A673 (cell line): ENCODE data around the gene GNL3L. TPM values are rescaled to one million over a fixed set of nuclear protein-coding genes. Genes with fewer than 3 reads are reported as not detected.
"Not testable (repeated sequence)": the region's sequence is repeated elsewhere in the genome, so short reads cannot be mapped to it uniquely, and the experiment has no call there.

Experiments used
- BruUV-seq: library from RNA; stranded (reverse); fragments of 400-500 nt; replicated peaks from 2 replicates; lab custom pipeline; 2021; lab: Mats Ljungman, UMichigan
- CTCF ChIA-PET: fragments of 300-600 bp; sonication (Branson Sonifier 250); formaldehyde crosslinking; loops from one replicate; lab custom pipeline; 2022; ENCODE audit warnings: antibody characterized with exemption; lab: Charles Lee
- POLR2A ChIA-PET: fragments of 300-600 bp; sonication (Branson Sonifier 250); formaldehyde crosslinking; loops from one replicate; lab custom pipeline; 2022; ENCODE audit warnings: antibody characterized with exemption; ENCODE audit not compliant: low non-redundant PET; lab: Charles Lee
- DNase-seq: peaks from one replicate; pipeline ENCODE4 v3.0.0-alpha.2; 2015; ENCODE audit warnings: low spot score
- H3K27ac ChIP-seq: fragments of 200-600 bp; sonication (generic); 2 replicates; pipeline ENCODE4 v1.5.1; 2016; ENCODE audit warnings: mixed run types, low read depth, mild to moderate bottlenecking, mixed read lengths, antibody characterized with exemption, low read length; ENCODE audit not compliant: poor library complexity, severe bottlenecking
- H3K27me3 ChIP-seq: fragments of 200-600 bp; sonication (generic); replicated peaks from 2 replicates; pipeline ENCODE4 v1.6.1; 2017; ENCODE audit warnings: mixed run types, low read depth, mild to moderate bottlenecking, mixed read lengths, antibody characterized with exemption, low read length; ENCODE audit not compliant: insufficient read depth, poor library complexity
- H3K36me3 ChIP-seq: fragments of 200-600 bp; sonication (generic); 2 replicates; pipeline ENCODE4 v1.6.1; 2016; ENCODE audit warnings: mixed run types, mild to moderate bottlenecking, mixed read lengths, antibody characterized with exemption, low read length; ENCODE audit not compliant: insufficient read depth, poor library complexity, severe bottlenecking
- H3K4me1 ChIP-seq: fragments of 200-600 bp; sonication (generic); 2 replicates; pipeline ENCODE4 v1.6.1; 2017; ENCODE audit warnings: mixed run types, mild to moderate bottlenecking, mixed read lengths, antibody characterized with exemption, low read length; ENCODE audit not compliant: insufficient read depth, poor library complexity, severe bottlenecking
- H3K4me3 ChIP-seq: fragments of 200-600 bp; sonication (generic); 2 replicates; pipeline ENCODE4 v1.5.1; 2016; ENCODE audit warnings: low read depth, mixed run types, mild to moderate bottlenecking, mixed read lengths, low read length; ENCODE audit not compliant: poor library complexity, severe bottlenecking
- H3K9me3 ChIP-seq: fragments of 200-600 bp; sonication (generic); 2 replicates; pipeline ENCODE4 v1.6.1; 2016; ENCODE audit warnings: mixed run types, low read depth, mild to moderate bottlenecking, mixed read lengths, antibody characterized with exemption, low read length; ENCODE audit not compliant: poor library complexity, severe bottlenecking
- CTCF ChIP-seq: fragments of 300-800, 200-600 bp; sonication (generic); conservative IDR thresholded peaks from 2 replicates; pipeline ENCODE4 v1.5.1; 2017; ENCODE audit warnings: low read depth, mild to moderate bottlenecking, antibody characterized with exemption, low read length, moderate library complexity, mixed read lengths
- EZH2 ChIP-seq: fragments of 200-600 bp; sonication (generic); IDR thresholded peaks from 2 replicates; pipeline ENCODE4 v1.6.1; 2017; ENCODE audit warnings: borderline replicate concordance, low read depth, mild to moderate bottlenecking, mixed read lengths, antibody characterized with exemption, low read length; ENCODE audit not compliant: poor library complexity, severe bottlenecking
- intact Hi-C: fragments of 100-400 bp; cut with micrococcal nuclease; formaldehyde crosslinking; loops from one replicate; pipeline ENCODE4 v1.10.0; 2022; ENCODE audit not compliant: unreplicated experiment
- total RNA-seq: library from RNA; stranded (reverse); gene quantifications from 2 replicates; pipeline ENCODE4 v1.2.3, GENCODE V29; 2021

Gene GNL3L
- total RNA-seq, 1 experiment from 2014 or later: 89.3 TPM

- ChIA-PET CTCF (no interaction called here), POLR2A (no interaction called here)
- Histone ChIP-seq H3K4me1 (peaks cover 13% of the 10 kb centered on the region), H3K9me3 (no peaks in the 10 kb centered on the region), H3K4me3 (no peak overlapping the region), H3K27me3 (no peaks in the 10 kb centered on the region), H3K36me3 (no peaks in the 10 kb centered on the region), H3K27ac (no peak overlapping the region)
- no peak for DNase-seq
- TF ChIP-seq EZH2 (no peak), CTCF (no peak)
- intact Hi-C loops: no loop called here
- BruUV-seq: no TSS peak
Measured at GRCh38 chrX:54484666-54485065, 45.4 kb upstream of the GNL3L start.

- DNase-seq, intact Hi-C loops, H3K4me3 ChIP-seq, BruUV-seq, H3K27ac ChIP-seq, H3K9me3 ChIP-seq, POLR2A ChIA-PET, CTCF ChIA-PET, H3K36me3 ChIP-seq, H3K4me1 ChIP-seq, H3K27me3 ChIP-seq: not testable (repeated sequence)
Measured at GRCh38 chrX:54489819-54490218, 40.2 kb upstream of the GNL3L start.

GRCh38 chrX:54492340-54492739, 37.7 kb upstream of the GNL3L start:
- intact Hi-C loops: no loop called here
- H3K4me1 ChIP-seq: no peaks in the 10 kb centered on the region
- no peak overlapping the region for H3K4me3 ChIP-seq
- H3K36me3 ChIP-seq: no peaks in the 10 kb centered on the region
- H3K27ac ChIP-seq: no peak overlapping the region
- no peaks in the 10 kb centered on the region for H3K27me3 ChIP-seq
- BruUV-seq: no TSS peak
- CTCF ChIA-PET: no interaction called here
- POLR2A ChIA-PET: interaction anchor here (0.7 kb wide), 1 partner anchor 62 kb away, joined by 4 read pairs; no protein-coding TSS in a partner anchor
- no peaks in the 10 kb centered on the region for H3K9me3 ChIP-seq
- no peak for DNase-seq
- no peak for TF ChIP-seq CTCF
- no peak for TF ChIP-seq EZH2

- Histone ChIP-seq H3K9me3 (no peaks in the 10 kb centered on the region), H3K27me3 (no peaks in the 10 kb centered on the region), H3K27ac (peak overlapping the region; percentile 85), H3K4me3 (peak overlapping the region; percentile 76), H3K4me1 (no peaks in the 10 kb centered on the region), H3K36me3 (no peaks in the 10 kb centered on the region)
- no peak for DNase-seq
- TF ChIP-seq CTCF (no peak), EZH2 (no peak)
- ChIA-PET CTCF (no interaction called here), POLR2A (no interaction called here)
- intact Hi-C loops: loop anchor here (2.0 kb wide), 1 partner anchor 36 kb away; the partner anchor contains the start of gene GNL3L
- BruUV-seq: no TSS peak
Measured at GRCh38 chrX:54494166-54494988, 35.6 kb upstream of the GNL3L start.
